Measurements from ENCODE around the gene RHOC. TPM values are rescaled to one million over a fixed set of nuclear protein-coding genes. Genes with fewer than 3 reads are reported as not detected.
A peak's percentile ranks its signal among the peaks of the same experiment; 100 is the strongest.

Gene RHOC
- polyA plus RNA-seq, 1 of the 3 experiments (the other 2 are of a cell fraction) = 1,028 TPM

DNA sequence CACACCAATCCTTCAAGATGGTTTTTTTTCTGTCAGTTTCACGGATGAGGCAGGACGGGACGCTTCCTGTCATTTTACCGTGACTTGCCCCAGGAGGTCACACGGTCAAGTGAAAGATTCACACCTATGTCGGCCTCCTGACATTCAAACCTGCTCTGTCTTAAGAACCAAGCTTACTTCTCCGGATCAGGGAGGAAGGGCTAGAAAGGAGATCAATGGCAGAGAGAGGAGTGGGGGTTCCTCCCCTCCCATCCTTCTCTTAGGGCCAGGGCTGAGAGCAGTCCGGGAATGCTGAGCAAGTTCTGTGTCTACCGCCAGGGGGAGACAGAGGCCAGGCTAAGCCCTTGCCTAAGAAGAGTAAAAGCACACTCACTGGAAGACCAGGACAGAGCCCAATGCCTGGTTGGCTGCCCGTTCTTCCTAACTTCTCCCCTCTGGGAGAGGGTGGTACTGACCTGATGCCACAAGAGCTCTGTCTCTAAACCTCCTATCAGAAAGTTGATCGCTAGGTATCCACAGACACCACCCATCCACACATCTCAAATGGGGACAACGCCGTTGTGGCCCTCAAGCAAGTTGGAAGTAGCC, 9.3 kb upstream of the RHOC start:
- CTCF ChIA-PET = interaction anchor here (0.5 to 11.8 kb wide), 75 partner anchors 8 to 421 kb away, joined by 3 to 754 read pairs (median 4); partner anchors contain the start of genes LRIG2, MOV10, RHOC and SLC16A1
- Histone ChIP-seq H3K9ac (peak overlapping the region; percentile 22; the same call in 1 of the 2 replicates), H3K36me3 (replicated peaks in 1 of 2; ENCODE audit: control insufficient read depth in 1 of 2, insufficient read depth in 2 of 2, low read length in 1 of 2) (no peaks in the 10 kb centered on the region), H3K4me2 (peak overlapping the region; percentile 96), H3K4me1 (ENCODE audit: control insufficient read depth in 1 of 2, insufficient read depth in 2 of 2, low read depth in 1 of 2, low read length in 1 of 2) (peaks cover 0 to 23% of the 10 kb centered on the region in 2 experiments; a peak in 1 of 4 replicates), H3K4me3 (ENCODE audit: low read depth in 2 of 2, low read length in 1 of 2) (peak overlapping the region; percentile 72 to 83), H3F3A (replicated peaks; ENCODE audit: insufficient read depth) (peaks cover 9% of the 10 kb centered on the region), H3K9me3 (no peaks in the 10 kb centered on the region), H3K27me3 (ENCODE audit: insufficient read depth) (no peaks in the 10 kb centered on the region), H4K20me1 (ENCODE audit: insufficient read depth) (no peaks in the 10 kb centered on the region), H3K79me2 (ENCODE audit: insufficient read depth) (no peaks in the 10 kb centered on the region), H3K27ac (ENCODE audit: low read depth in 2 of 2, low read length in 1 of 2) (peak overlapping the region in 1 of 2 experiments; percentile 29; a peak in 1 of 4 replicates), H3K9me2 (no peaks in the 10 kb centered on the region), H2AFZ (ENCODE audit: low read depth) (peak overlapping the region; percentile 96)
- POLR2A ChIA-PET = no interaction called here
- TF ChIP-seq JUND (IDR thresholded peaks at IDR 0.05) = no peak
- TF ChIP-seq MXI1 (IDR thresholded peaks at IDR 0.05; ENCODE audit: low read depth, low read length) = 0 out of 2 replicates have a peak, but pooled peaks have one; percentile 24
- no peak for TF ChIP-seq MEF2A (IDR thresholded peaks at IDR 0.05; ENCODE audit: borderline replicate concordance, low read depth)
- 0 out of 2 replicates have a peak, but pooled peaks have one; percentile 39 for TF ChIP-seq RCOR1 (IDR thresholded peaks at IDR 0.05; ENCODE audit: low read length)
- TF ChIP-seq, protein P1, sequence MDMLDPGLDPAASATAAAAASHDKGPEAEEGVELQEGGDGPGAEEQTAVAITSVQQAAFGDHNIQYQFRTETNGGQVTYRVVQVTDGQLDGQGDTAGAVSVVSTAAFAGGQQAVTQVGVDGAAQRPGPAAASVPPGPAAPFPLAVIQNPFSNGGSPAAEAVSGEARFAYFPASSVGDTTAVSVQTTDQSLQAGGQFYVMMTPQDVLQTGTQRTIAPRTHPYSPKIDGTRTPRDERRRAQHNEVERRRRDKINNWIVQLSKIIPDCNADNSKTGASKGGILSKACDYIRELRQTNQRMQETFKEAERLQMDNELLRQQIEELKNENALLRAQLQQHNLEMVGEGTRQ (IDR thresholded peaks at IDR 0.05; ENCODE audit: borderline replicate concordance, low read depth, low read length) = no peak
- TF ChIP-seq SMC3 (IDR thresholded peaks at IDR 0.05; ENCODE audit: low read depth, low read length) = peak; percentile 98
- peak; percentile 99 for TF ChIP-seq RAD21 (IDR thresholded peaks at IDR 0.05; ENCODE audit: low read length)
- TF ChIP-seq TEAD4 (IDR thresholded peaks at IDR 0.05; ENCODE audit: borderline replicate concordance, insufficient read depth) = no peak
- TF ChIP-seq, protein P2, sequence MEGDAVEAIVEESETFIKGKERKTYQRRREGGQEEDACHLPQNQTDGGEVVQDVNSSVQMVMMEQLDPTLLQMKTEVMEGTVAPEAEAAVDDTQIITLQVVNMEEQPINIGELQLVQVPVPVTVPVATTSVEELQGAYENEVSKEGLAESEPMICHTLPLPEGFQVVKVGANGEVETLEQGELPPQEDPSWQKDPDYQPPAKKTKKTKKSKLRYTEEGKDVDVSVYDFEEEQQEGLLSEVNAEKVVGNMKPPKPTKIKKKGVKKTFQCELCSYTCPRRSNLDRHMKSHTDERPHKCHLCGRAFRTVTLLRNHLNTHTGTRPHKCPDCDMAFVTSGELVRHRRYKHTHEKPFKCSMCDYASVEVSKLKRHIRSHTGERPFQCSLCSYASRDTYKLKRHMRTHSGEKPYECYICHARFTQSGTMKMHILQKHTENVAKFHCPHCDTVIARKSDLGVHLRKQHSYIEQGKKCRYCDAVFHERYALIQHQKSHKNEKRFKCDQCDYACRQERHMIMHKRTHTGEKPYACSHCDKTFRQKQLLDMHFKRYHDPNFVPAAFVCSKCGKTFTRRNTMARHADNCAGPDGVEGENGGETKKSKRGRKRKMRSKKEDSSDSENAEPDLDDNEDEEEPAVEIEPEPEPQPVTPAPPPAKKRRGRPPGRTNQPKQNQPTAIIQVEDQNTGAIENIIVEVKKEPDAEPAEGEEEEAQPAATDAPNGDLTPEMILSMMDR (IDR thresholded peaks at IDR 0.05) = peak; percentile 94
- TF ChIP-seq EP300 (IDR thresholded peaks at IDR 0.05; ENCODE audit: borderline replicate concordance in 1 of 2, low read depth in 1 of 2, low read length in 1 of 2) = no peak
- TF ChIP-seq, protein P3, sequence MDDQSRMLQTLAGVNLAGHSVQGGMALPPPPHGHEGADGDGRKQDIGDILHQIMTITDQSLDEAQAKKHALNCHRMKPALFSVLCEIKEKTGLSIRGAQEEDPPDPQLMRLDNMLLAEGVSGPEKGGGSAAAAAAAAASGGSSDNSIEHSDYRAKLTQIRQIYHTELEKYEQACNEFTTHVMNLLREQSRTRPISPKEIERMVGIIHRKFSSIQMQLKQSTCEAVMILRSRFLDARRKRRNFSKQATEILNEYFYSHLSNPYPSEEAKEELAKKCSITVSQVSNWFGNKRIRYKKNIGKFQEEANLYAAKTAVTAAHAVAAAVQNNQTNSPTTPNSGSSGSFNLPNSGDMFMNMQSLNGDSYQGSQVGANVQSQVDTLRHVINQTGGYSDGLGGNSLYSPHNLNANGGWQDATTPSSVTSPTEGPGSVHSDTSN (IDR thresholded peaks at IDR 0.05) = no peak
- peak; percentile 89 for DNase-seq
- 3% methylated on average over 11 of the region's 13 CpGs for WGBS (ENCODE audit: low lambda C conversion rate)

Measured in SK-N-SH (cell line).